Activated naive CD8-positive, alpha-beta T cell treated with anti-CD3 and anti-CD28 coated beads, Interleukin-2, amount 50 U/mL, for 24 hours (primary cell): ENCODE results near the gene HNRNPDL.
"Not testable (repeated sequence)": the region's sequence is repeated elsewhere in the genome, so short reads cannot be mapped to it uniquely, and the experiment has no call there.

Experiments
- ATAC-seq: fragments of 150-1000 bp; cut with Tn5 transposase; one replicate; pipeline ENCODE4 v1.10.0; 2021
- DNase-seq: peaks from one replicate; pipeline ENCODE4 v3.0.0; 2021
- H3K27ac Mint-ChIP-seq: one replicate; pipeline ENCODE4 v1.8.0; 2021; ENCODE audit warnings: mild to moderate bottlenecking, mixed read lengths
- H3K27me3 Mint-ChIP-seq: one replicate; pipeline ENCODE4 v1.8.0; 2021; ENCODE audit warnings: mixed read lengths
- H3K36me3 Mint-ChIP-seq: one replicate; pipeline ENCODE4 v1.8.0; 2021; ENCODE audit warnings: low read depth, mixed read lengths
- H3K4me1 Mint-ChIP-seq: one replicate; pipeline ENCODE4 v1.8.0; 2021; ENCODE audit warnings: mixed read lengths
- H3K4me3 Mint-ChIP-seq: one replicate; pipeline ENCODE4 v1.8.0; 2021; ENCODE audit warnings: mild to moderate bottlenecking, moderate library complexity, mixed read lengths
- H3K9me3 Mint-ChIP-seq: one replicate; pipeline ENCODE4 v1.8.0; 2021; ENCODE audit warnings: mixed read lengths

Gene HNRNPDL

GRCh38 chr4:82386312-82386711 is 44.0 kb downstream of the HNRNPDL start:
- not testable (repeated sequence) for ATAC-seq, H3K27ac Mint-ChIP-seq, H3K4me1 Mint-ChIP-seq, H3K27me3 Mint-ChIP-seq, H3K9me3 Mint-ChIP-seq, H3K36me3 Mint-ChIP-seq, H3K4me3 Mint-ChIP-seq, DNase-seq

- DNase-seq, result no peak
- Mint-ChIP-seq H3K4me3 (no peak overlapping the region), H3K36me3 (peaks cover 1% of the 10 kb centered on the region), H3K27ac (no peak overlapping the region), H3K4me1 (peaks cover 9% of the 10 kb centered on the region), H3K9me3 (no peaks in the 10 kb centered on the region), H3K27me3 (no peaks in the 10 kb centered on the region)
- no peak for ATAC-seq
Measured at GRCh38 chr4:82382751-82383150, 47.5 kb downstream of the HNRNPDL start.

GRCh38 chr4:82381661-82382296 is 48.5 kb downstream of the HNRNPDL start:
- no peak overlapping the region for H3K27ac Mint-ChIP-seq
- peaks cover 4% of the 10 kb centered on the region for H3K36me3 Mint-ChIP-seq
- H3K27me3 Mint-ChIP-seq, result no peaks in the 10 kb centered on the region
- peaks cover 13% of the 10 kb centered on the region for H3K4me1 Mint-ChIP-seq
- DNase-seq (no peak), ATAC-seq (peak; percentile 85)
- H3K4me3 Mint-ChIP-seq, result no peak overlapping the region
- no peaks in the 10 kb centered on the region for H3K9me3 Mint-ChIP-seq

- no peak overlapping the region for H3K27ac Mint-ChIP-seq
- ATAC-seq, result no peak
- H3K4me1 Mint-ChIP-seq, result peaks cover 17% of the 10 kb centered on the region
- no peak for DNase-seq
- H3K9me3 Mint-ChIP-seq, result no peaks in the 10 kb centered on the region
- H3K36me3 Mint-ChIP-seq, result peaks cover 8% of the 10 kb centered on the region
- H3K27me3 Mint-ChIP-seq, result no peaks in the 10 kb centered on the region
- no peak overlapping the region for H3K4me3 Mint-ChIP-seq
Measured at GRCh38 chr4:82381235-82381634, 49.0 kb downstream of the HNRNPDL start.

GRCh38 chr4:82380831-82381230 is 49.4 kb downstream of the HNRNPDL start:
- H3K27ac Mint-ChIP-seq, result no peak overlapping the region
- H3K4me1 Mint-ChIP-seq, result peaks cover 21% of the 10 kb centered on the region
- peaks cover 9% of the 10 kb centered on the region for H3K36me3 Mint-ChIP-seq
- H3K4me3 Mint-ChIP-seq, result no peak overlapping the region
- ATAC-seq (no peak), DNase-seq (no peak)
- no peaks in the 10 kb centered on the region for H3K27me3 Mint-ChIP-seq
- no peaks in the 10 kb centered on the region for H3K9me3 Mint-ChIP-seq

- Mint-ChIP-seq H3K9me3 (no peaks in the 10 kb centered on the region), H3K36me3 (peaks cover 13% of the 10 kb centered on the region), H3K27ac (no peak overlapping the region), H3K27me3 (no peaks in the 10 kb centered on the region), H3K4me1 (peaks cover 26% of the 10 kb centered on the region), H3K4me3 (no peak overlapping the region)
- DNase-seq (no peak), ATAC-seq (no peak)
Measured at GRCh38 chr4:82380344-82380743, 49.9 kb downstream of the HNRNPDL start.

GRCh38 chr4:82376109-82376508 is 54.2 kb downstream of the HNRNPDL start:
- peaks cover 5% of the 10 kb centered on the region for H3K27me3 Mint-ChIP-seq
- DNase-seq, result no peak
- no peak overlapping the region for H3K27ac Mint-ChIP-seq
- peaks cover 39% of the 10 kb centered on the region for H3K36me3 Mint-ChIP-seq
- H3K4me3 Mint-ChIP-seq, result peak overlapping the region; percentile 99
- ATAC-seq, result no peak
- peaks cover 24% of the 10 kb centered on the region for H3K4me1 Mint-ChIP-seq
- no peaks in the 10 kb centered on the region for H3K9me3 Mint-ChIP-seq

- Mint-ChIP-seq H3K27me3 (peaks cover 5% of the 10 kb centered on the region), H3K4me1 (peaks cover 45% of the 10 kb centered on the region), H3K9me3 (no peaks in the 10 kb centered on the region), H3K27ac (peak within 1 kb of the TSS; percentile 100), H3K4me3 (peak within 1 kb of the TSS; percentile 99), H3K36me3 (peaks cover 60% of the 10 kb centered on the region)
- ATAC-seq (peak; percentile 95), DNase-seq (peak; percentile 92)
Measured at GRCh38 chr4:82373816-82374625, 56.2 kb downstream of the HNRNPDL start, which contains the start of gene HNRNPD. HNRNPD (minus strand) TSS chr4:82373991; CDS start chr4:82373678, 313 bp downstream.

GRCh38 chr4:82373486-82373815 is 56.8 kb downstream of the HNRNPDL start:
- peaks cover 51% of the 10 kb centered on the region for H3K4me1 Mint-ChIP-seq

More at GRCh38 chr4:82373486-82373815, 56.8 kb downstream of the HNRNPDL start:
- peak; percentile 59 for DNase-seq
- Mint-ChIP-seq H3K27ac (peak overlapping the region; percentile 100), H3K27me3 (peaks cover 5% of the 10 kb centered on the region), H3K4me3 (peak overlapping the region; percentile 99), H3K36me3 (peaks cover 66% of the 10 kb centered on the region), H3K9me3 (no peaks in the 10 kb centered on the region)
- peak; percentile 6 for ATAC-seq
